Vagina (tissue), 2 donors: ENCODE results near the gene SOS2. TPM values are rescaled to one million over a fixed set of nuclear protein-coding genes. Genes with fewer than 3 reads are reported as not detected.

Experiments used
- DNase-seq, 2 donors: peaks; one replicate each; pipeline ENCODE4 v3.0.0-alpha.2; 2017; ENCODE audit errors: extremely low spot score in 2 of 2
- H3K27ac ChIP-seq: fragments of 200-600 bp; sonication (generic); one replicate; pipeline ENCODE4 v1.5.1; 2019
- H3K27me3 ChIP-seq: fragments of 200-600 bp; sonication (generic); one replicate; pipeline ENCODE4 v1.5.1; 2019
- H3K36me3 ChIP-seq, 2 donors: fragments of 200-600 bp; sonication (generic); one replicate each; pipeline ENCODE4 v1.5.1; 2017 to 2019
- H3K4me1 ChIP-seq: fragments of 200-600 bp; sonication (generic); one replicate; pipeline ENCODE4 v1.5.1; 2019
- H3K4me3 ChIP-seq, 2 donors: fragments of 200-600 bp; sonication (generic); 1 replicate in 1 of 2; 2 replicates in 1 of 2; pipeline ENCODE4 v1.5.1; 2016 to 2019
- H3K9me3 ChIP-seq: fragments of 200-600 bp; sonication (generic); one replicate; pipeline ENCODE4 v1.5.1; 2019
- POLR2A ChIP-seq, 2 donors: fragments of 450-650 bp; IDR thresholded peaks; one replicate each; pipeline ENCODE4 v1.6.1; 2017; ENCODE audit warnings: antibody characterized with exemption in 2 of 2, mild to moderate bottlenecking in 2 of 2, moderate library complexity in 2 of 2
- POLR2AphosphoS5 ChIP-seq, 2 donors: sonication (generic); formaldehyde crosslinking; IDR thresholded peaks; one replicate each; pipeline ENCODE4 v1.9.0; 2017; ENCODE audit warnings: antibody characterized with exemption in 2 of 2, mild to moderate bottlenecking in 2 of 2, low read depth in 1 of 2; ENCODE audit not compliant: insufficient read depth in 1 of 2
- intact Hi-C: fragments of 100-400 bp; cut with DNase I; formaldehyde crosslinking; loops from one replicate; pipeline ENCODE4 v1.15.1; 2023
- total RNA-seq: library from RNA; depleted of rRNA; stranded (reverse); fragments of >200 nt; gene quantifications from one replicate; pipeline ENCODE4 v1.2.3, GENCODE V29; 2016
- TF ChIP-seq, protein P1 (sequence below), 3 experiments: fragments of 450-650 bp in 2 of 3; fragments of 200-600 bp in 1 of 3; sonication (generic) in 1 of 3; IDR thresholded peaks; one replicate each; pipeline ENCODE4 v1.5.1; 2017 to 2019; ENCODE audit warnings: antibody characterized with exemption in 3 of 3, mild to moderate bottlenecking in 2 of 3, moderate library complexity in 2 of 3

SOS2 gene
- total RNA-seq, 1 donor from 2014 or later: 23.8 TPM

DNA sequence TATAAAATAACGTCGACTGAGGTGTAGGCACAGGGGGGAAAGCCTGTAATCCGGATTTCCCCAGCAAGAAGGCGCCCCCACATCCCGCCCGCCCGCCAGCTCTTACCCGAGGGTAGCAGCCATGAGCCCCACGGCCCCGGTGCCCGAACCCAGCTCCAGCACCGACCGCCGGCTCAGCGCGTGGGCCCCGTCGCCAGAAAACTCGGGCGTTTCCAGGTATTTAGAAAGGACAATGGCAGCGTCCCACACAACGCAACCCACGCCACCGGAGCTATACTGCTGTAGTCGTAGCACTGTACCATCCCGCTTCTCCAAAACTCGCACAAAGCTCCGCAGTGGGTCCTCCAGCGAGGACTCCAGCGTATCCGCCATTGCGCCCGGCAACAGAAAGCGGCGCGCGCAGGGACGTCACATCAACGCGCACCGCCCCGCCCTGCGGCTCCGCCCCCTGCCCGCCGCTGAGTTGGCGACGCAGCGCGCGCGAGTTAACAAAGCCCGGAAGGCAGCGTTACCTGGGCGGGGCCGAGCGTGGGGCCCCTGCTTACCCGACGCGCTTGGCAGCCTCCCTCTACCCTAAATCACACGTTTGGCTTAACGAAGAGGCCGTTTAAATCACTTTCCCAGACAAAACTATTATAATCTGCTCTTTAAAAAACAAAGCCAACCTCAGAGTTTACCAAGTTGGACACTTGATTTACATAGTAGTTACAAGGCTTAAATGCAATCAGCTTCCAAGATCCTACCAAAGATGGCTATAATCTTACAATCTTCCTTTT, 115.0 kb downstream of the SOS2 start, which contains the start of gene VCPKMT:
TSS of gene VCPKMT (minus strand) at position 392 of the 776 bp plus-strand sequence. CDS start at position 372, 20 bp downstream.
- peaks cover 23% of the 10 kb centered on the region for H3K4me1 ChIP-seq
- H3K36me3 ChIP-seq: peaks cover 2 to 23% of the 10 kb centered on the region in 2 donors
- peak in 1 of 2 donors; percentile 90 for DNase-seq
- no peaks in the 10 kb centered on the region for H3K9me3 ChIP-seq
- TF ChIP-seq POLR2AphosphoS5 (IDR thresholded peaks at IDR 0.05; ENCODE audit: insufficient read depth in 1 of 2, low read depth in 1 of 2) (peak; percentile 87 to 95), POLR2A (IDR thresholded peaks at IDR 0.05) (peak in 1 of 2 donors; percentile 82)
- TF ChIP-seq, protein P1, sequence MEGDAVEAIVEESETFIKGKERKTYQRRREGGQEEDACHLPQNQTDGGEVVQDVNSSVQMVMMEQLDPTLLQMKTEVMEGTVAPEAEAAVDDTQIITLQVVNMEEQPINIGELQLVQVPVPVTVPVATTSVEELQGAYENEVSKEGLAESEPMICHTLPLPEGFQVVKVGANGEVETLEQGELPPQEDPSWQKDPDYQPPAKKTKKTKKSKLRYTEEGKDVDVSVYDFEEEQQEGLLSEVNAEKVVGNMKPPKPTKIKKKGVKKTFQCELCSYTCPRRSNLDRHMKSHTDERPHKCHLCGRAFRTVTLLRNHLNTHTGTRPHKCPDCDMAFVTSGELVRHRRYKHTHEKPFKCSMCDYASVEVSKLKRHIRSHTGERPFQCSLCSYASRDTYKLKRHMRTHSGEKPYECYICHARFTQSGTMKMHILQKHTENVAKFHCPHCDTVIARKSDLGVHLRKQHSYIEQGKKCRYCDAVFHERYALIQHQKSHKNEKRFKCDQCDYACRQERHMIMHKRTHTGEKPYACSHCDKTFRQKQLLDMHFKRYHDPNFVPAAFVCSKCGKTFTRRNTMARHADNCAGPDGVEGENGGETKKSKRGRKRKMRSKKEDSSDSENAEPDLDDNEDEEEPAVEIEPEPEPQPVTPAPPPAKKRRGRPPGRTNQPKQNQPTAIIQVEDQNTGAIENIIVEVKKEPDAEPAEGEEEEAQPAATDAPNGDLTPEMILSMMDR (IDR thresholded peaks at IDR 0.05): peak in 1 of 3 experiments; percentile 23
- peak within 1 kb of the TSS; percentile 94 for H3K27ac ChIP-seq
- peak within 1 kb of the TSS; percentile 78 to 92 for H3K4me3 ChIP-seq
- H3K27me3 ChIP-seq: no peaks in the 10 kb centered on the region
- intact Hi-C loops: loop anchor here (10.0 kb wide), 2 partner anchors 52 to 252 kb away; no protein-coding TSS in a partner anchor

DNA sequence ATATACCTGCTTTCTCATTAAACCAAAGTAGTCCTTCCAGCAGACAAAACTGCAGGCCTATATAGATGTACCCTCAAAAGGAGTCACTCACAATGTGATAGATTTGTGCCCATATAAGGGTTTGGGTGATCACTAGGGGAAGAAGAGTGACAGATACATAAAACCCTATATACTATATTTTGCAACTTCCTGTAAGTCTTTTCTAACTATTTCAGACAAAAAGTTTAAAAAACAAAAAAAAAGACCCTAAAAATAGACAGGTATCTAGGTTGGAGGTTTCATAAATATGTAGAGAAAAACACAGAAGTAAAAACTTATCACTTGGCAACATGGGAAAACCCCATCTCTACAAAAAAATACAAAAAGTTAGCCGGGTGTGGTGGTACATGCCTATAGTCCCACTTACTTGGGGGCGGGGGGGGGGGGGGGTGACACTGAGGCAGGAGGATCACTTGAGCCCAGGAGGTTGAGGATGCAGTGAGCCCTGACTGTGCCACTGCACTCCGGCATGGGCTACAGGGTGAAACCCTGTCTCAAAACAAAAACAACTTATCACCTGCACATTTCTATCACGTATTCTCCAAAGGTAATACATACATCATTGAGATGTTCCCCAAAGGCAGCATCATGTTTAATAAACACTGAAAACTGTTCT, 117.9 kb downstream of the SOS2 start:
- no peaks in the 10 kb centered on the region for H3K27me3 ChIP-seq
- no peak for DNase-seq
- H3K9me3 ChIP-seq: no peaks in the 10 kb centered on the region
- no peak overlapping the region for H3K27ac ChIP-seq
- intact Hi-C loops: loop anchor here (10.0 kb wide), 2 partner anchors 49 to 249 kb away; no protein-coding TSS in a partner anchor
- H3K36me3 ChIP-seq: peaks cover 2 to 45% of the 10 kb centered on the region in 2 donors
- TF ChIP-seq POLR2AphosphoS5 (IDR thresholded peaks at IDR 0.05; ENCODE audit: insufficient read depth in 1 of 2, low read depth in 1 of 2) (no peak), POLR2A (IDR thresholded peaks at IDR 0.05) (no peak)
- TF ChIP-seq, protein P1 (IDR thresholded peaks at IDR 0.05): no peak
- H3K4me3 ChIP-seq: no peak overlapping the region
- peaks cover 23% of the 10 kb centered on the region for H3K4me1 ChIP-seq

DNA sequence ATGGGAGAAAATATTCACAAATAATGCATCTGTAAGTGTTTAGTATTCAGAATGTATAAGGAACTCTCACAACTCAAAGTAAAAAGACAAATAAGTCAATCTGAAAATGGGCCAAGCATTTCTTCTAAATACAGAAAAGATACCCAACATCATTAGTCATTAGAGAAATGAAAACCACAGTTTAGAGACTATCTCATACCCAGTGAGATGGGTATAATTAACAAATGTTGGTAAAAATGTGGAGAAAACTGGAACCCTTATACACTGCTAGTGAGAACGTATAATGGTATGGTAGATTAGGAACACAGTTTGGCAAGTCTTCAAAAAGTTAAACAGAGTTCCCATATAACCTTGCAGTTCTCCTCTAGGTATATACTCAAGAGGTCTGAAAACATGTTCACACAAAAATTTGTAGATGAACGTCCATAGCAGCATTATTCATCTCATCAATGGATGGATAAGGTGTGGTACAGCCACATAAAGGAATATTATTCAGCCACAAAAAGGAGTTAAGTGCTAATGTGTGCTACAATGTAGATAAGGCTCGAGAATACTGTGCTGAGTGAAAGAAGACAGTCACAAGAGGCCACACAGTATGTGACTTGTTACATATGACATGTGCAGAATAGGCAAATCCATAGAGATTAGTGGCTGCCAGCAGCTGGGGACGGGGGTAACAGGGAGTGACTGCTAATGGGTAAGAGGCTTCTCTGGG, 120.9 kb downstream of the SOS2 start:
- Histone ChIP-seq H3K36me3 (peaks cover 2 to 45% of the 10 kb centered on the region in 2 donors), H3K9me3 (no peaks in the 10 kb centered on the region), H3K27me3 (no peaks in the 10 kb centered on the region), H3K4me3 (no peak overlapping the region), H3K27ac (no peak overlapping the region), H3K4me1 (peaks cover 12% of the 10 kb centered on the region)
- no peak for DNase-seq
- intact Hi-C loops: loop anchor here (10.0 kb wide), 2 partner anchors 46 to 246 kb away; no protein-coding TSS in a partner anchor
- TF ChIP-seq, protein P1 (IDR thresholded peaks at IDR 0.05): no peak
- TF ChIP-seq POLR2A (IDR thresholded peaks at IDR 0.05): no peak
- no peak for TF ChIP-seq POLR2AphosphoS5 (IDR thresholded peaks at IDR 0.05; ENCODE audit: insufficient read depth in 1 of 2, low read depth in 1 of 2)

DNA sequence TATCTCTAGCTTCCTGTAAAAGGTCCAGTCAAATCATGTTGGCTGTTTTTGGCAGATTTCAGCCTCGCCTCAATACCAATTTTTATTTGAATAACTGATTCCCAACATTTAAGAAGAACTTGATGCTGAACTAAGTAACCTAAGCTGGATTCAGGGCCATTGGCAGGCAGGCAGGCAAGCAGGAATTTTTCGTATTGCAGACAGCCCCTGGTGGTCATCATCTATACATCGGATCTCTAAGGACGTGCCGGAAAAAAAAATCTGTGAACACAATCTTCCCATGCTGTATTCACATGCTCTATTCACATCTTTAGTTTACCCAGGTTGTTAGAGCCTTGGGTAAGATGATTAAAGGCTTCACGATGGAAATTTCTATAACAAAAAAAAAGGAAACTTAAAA, 122.0 kb downstream of the SOS2 start:
- Histone ChIP-seq H3K36me3 (peaks cover 2 to 45% of the 10 kb centered on the region in 2 donors), H3K27ac (no peak overlapping the region), H3K4me3 (no peak overlapping the region), H3K4me1 (peaks cover 2% of the 10 kb centered on the region), H3K9me3 (no peaks in the 10 kb centered on the region), H3K27me3 (no peaks in the 10 kb centered on the region)
- TF ChIP-seq POLR2AphosphoS5 (IDR thresholded peaks at IDR 0.05; ENCODE audit: insufficient read depth in 1 of 2, low read depth in 1 of 2) (no peak), POLR2A (IDR thresholded peaks at IDR 0.05) (no peak)
- TF ChIP-seq, protein P1 (IDR thresholded peaks at IDR 0.05): no peak
- no peak for DNase-seq
- intact Hi-C loops: loop anchor here (10.0 kb wide), 1 partner anchor 215 kb away; the partner anchor contains the start of gene ARF6
